Mucosa of stomach (tissue), 1 donor: Measurements from ENCODE around the gene LZIC.
"Not testable (repeated sequence)": the region's sequence is repeated elsewhere in the genome, so short reads cannot be mapped to it uniquely, and the experiment has no call there.

Experiments
- H3K27me3 ChIP-seq: one replicate; pipeline ENCODE4 v1.7.0; 2013; ENCODE audit warnings: mild to moderate bottlenecking, low read length; ENCODE audit not compliant: control insufficient read depth, insufficient read depth
- H3K36me3 ChIP-seq: one replicate; pipeline ENCODE4 v1.7.0; 2013; ENCODE audit warnings: low read length; ENCODE audit not compliant: control insufficient read depth, insufficient read depth
- H3K4me1 ChIP-seq: one replicate; pipeline ENCODE4 v1.7.0; 2013; ENCODE audit warnings: mild to moderate bottlenecking, low read length; ENCODE audit not compliant: control insufficient read depth, insufficient read depth
- H3K4me3 ChIP-seq: one replicate; pipeline ENCODE4 v1.7.0; 2013; ENCODE audit warnings: low read length
- H3K9ac ChIP-seq: one replicate; pipeline ENCODE4 v1.7.0; 2013; ENCODE audit warnings: mild to moderate bottlenecking, low read length, moderate library complexity
- H3K9me3 ChIP-seq: one replicate; pipeline ENCODE4 v1.7.0; 2013; ENCODE audit warnings: mild to moderate bottlenecking, low read length, moderate library complexity; ENCODE audit not compliant: control insufficient read depth
- donor health status: Pancreatic carcinoma.

LZIC gene

DNA sequence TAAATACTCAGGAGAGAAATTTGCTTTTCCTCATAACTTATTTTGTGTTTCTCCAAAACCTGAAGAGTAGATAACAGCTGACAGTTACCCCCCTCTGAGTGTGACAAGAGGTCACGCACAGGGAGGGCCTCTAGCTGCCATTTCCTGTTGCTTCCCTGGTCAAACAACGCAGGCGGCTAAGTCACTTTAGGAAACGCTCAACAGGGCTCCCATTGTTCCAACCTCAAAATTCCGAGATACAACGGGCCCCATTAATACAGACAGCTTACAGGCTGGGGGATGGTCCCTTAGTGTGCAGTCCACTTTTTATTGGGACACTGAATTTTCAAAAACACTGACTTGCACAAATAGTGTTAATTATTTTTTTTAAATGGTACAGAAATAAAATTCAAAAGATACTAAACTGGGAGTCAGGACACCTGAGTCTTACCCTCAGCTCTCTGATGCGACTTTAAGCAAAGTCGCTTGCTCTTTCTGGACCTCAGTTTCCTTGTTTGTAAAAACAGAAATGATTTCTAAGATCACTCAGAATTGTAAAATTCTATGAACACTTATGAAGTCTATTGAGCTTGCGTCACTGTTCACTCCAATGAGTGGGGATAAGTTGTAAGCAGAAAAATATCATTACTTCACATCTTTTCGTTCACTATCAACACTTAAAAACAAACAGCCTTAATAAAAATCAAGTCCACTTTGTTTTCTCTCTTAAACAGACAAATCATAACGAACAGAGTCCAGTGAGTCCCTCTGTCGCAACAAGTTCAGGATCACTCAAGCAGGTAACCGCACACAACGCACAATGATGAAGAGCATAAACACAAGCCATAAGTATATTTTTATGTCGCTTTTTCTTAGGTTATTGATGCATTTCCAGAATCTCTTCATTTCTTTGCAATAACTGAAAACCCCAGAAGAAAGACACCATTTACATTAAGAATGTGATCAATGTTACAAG is 13.5 kb downstream of the LZIC start:
- no peaks in the 10 kb centered on the region for H3K27me3 ChIP-seq
- H3K36me3 ChIP-seq = no peaks in the 10 kb centered on the region
- H3K9ac ChIP-seq = no peak overlapping the region
- no peaks in the 10 kb centered on the region for H3K4me1 ChIP-seq
- H3K9me3 ChIP-seq = no peaks in the 10 kb centered on the region
- H3K4me3 ChIP-seq = no peak overlapping the region

DNA sequence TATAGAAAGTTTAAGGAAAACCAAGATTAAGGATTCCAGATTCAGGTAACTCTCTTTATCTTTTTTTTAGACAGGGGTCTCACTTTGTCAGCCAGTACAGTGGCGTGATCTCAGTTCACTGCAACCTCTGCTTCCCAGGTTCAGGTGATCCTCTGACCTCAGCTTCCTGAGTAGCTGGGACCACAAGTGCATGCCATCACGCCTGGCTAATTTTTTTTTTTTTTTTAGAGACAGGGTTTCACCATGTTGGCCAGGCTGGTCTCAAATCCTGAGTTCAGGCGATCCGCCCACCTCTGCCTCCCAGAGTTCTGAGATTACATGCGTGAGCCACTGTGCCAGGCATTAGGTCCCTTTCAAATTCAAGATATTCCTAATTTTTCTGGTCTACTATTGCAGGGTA is 15.9 kb downstream of the LZIC start:
- Histone ChIP-seq H3K27me3 (no peaks in the 10 kb centered on the region), H3K36me3 (no peaks in the 10 kb centered on the region), H3K4me3 (no peak overlapping the region), H3K9ac (no peak overlapping the region), H3K4me1 (no peaks in the 10 kb centered on the region), H3K9me3 (no peaks in the 10 kb centered on the region)

DNA sequence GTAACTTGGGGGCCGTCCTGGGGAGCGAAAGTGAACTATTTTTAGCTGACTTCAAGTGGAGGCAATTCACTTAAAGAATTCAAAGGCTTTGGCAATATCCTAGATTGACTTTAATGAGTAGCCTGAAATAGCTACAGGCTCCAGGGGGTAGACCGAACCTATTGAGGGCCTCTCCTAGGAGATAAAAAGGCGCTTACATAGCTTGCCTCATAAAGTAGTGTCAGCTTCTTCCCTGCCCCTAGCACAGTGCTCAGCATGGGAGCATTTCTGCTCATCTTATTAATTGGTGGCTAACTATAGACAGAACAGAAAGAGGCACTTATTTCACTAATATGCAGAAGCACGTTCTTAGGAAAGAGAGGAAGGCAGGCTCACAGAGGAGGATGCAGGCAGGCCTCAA is 20.8 kb downstream of the LZIC start:
- H3K27me3 ChIP-seq = no peaks in the 10 kb centered on the region
- no peaks in the 10 kb centered on the region for H3K9me3 ChIP-seq
- H3K9ac ChIP-seq = no peak overlapping the region
- no peaks in the 10 kb centered on the region for H3K36me3 ChIP-seq
- no peak overlapping the region for H3K4me3 ChIP-seq
- no peaks in the 10 kb centered on the region for H3K4me1 ChIP-seq

DNA sequence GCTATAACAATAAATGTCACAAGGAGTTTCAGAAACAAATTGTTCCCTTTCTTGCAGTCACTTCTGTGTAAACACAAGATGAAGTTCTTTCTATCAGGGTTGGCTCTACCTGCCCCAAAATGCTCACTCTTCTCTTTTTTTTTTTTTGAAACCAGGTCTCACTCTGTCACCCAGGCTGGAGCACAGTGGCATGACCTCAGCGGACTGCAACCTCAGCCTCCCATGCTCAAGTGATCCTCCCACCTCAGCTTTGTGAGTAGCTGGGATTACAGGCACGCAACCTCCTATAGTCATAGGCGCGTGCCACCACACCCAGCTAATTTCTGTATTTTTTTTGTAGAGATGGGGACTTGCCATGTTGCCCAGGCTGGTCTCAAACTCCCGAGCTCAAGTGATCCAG is 22.6 kb downstream of the LZIC start:
- H3K4me1 ChIP-seq = no peaks in the 10 kb centered on the region
- no peaks in the 10 kb centered on the region for H3K9me3 ChIP-seq
- H3K27me3 ChIP-seq = no peaks in the 10 kb centered on the region
- no peak overlapping the region for H3K4me3 ChIP-seq
- no peaks in the 10 kb centered on the region for H3K36me3 ChIP-seq
- no peak overlapping the region for H3K9ac ChIP-seq

DNA sequence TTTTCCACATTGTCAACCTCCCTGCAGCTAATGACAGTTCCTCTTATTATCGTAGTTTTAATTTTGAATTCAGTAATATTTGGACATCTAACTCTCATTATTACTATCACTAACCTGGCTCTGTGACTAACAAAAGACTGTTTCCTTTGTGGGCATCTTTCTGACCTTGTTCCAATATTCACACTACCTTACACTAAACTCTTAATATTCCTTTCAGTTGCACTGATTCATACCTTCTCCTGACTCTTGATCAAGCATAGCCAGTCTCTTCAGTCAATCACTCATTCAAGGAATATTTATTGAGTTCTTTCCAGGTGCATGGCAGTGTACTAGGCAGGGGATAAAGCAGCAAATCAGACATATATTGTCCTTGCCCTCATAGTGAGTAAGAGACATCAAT is 25.3 kb downstream of the LZIC start:
- no peak overlapping the region for H3K4me3 ChIP-seq
- H3K4me1 ChIP-seq = no peaks in the 10 kb centered on the region
- H3K9ac ChIP-seq = no peak overlapping the region
- no peaks in the 10 kb centered on the region for H3K36me3 ChIP-seq
- no peaks in the 10 kb centered on the region for H3K9me3 ChIP-seq
- no peaks in the 10 kb centered on the region for H3K27me3 ChIP-seq

DNA sequence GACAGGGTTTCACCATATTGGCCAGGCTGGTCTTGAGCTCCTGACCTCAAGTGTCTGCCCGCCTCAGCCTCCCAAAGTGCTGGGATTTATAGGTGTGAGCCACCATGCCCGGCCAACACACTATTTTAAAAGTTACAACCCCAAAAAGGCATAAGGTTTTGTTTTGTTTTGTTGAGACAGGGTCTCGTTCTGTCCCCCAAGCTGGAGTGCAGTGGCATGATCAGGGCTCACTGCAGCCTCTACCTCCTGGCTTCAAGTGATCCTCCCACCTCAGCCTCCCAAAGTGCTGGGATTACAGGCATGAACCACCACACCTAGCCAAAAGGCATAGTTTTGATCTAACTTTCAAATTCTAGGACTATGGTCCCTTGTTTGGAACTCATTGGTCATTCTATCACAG is 25.7 kb downstream of the LZIC start:
- not testable (repeated sequence) for H3K4me3 ChIP-seq, H3K9ac ChIP-seq, H3K4me1 ChIP-seq, H3K36me3 ChIP-seq, H3K27me3 ChIP-seq, H3K9me3 ChIP-seq

DNA sequence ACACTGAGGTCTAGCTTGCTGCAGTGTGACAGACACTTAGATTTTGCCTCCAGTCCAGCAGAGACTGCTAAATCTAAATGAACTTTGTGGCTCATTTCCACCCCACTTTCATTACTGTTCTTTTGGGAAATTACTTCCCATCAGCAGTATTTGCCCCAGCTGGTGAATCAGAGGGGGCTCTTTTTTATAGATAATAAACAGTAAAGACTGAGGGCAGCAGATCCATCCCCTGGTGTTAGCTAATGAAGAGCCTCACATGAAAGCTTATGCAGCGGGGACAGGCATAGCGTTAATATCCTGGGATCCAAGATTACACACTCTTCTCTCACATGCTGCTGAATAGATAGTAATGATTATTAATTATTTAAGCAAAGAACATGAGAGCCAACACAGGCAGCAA is 26.7 kb downstream of the LZIC start:
- no peak overlapping the region for H3K9ac ChIP-seq
- no peaks in the 10 kb centered on the region for H3K36me3 ChIP-seq
- H3K4me3 ChIP-seq = no peak overlapping the region
- H3K4me1 ChIP-seq = peaks cover 4% of the 10 kb centered on the region
- H3K27me3 ChIP-seq = no peaks in the 10 kb centered on the region
- H3K9me3 ChIP-seq = no peaks in the 10 kb centered on the region

DNA sequence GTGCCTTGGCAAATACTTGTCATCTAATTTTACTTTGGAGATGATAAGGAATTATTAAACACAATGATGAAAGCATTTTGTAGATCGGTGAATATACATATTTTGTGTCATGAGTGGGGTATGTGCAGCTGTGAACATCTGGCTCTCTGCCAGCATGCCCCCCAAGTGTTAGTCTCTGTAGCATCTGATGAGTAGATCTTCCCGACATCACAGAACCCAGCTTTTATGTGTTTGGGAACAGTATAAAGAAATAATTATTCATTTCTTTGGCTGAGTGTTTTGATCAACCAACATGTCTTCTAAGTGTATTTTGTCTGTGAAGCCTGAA is 28.6 kb downstream of the LZIC start:
- Histone ChIP-seq H3K36me3 (no peaks in the 10 kb centered on the region), H3K4me3 (no peak overlapping the region), H3K9me3 (no peaks in the 10 kb centered on the region), H3K4me1 (peaks cover 4% of the 10 kb centered on the region), H3K9ac (no peak overlapping the region), H3K27me3 (no peaks in the 10 kb centered on the region)

DNA sequence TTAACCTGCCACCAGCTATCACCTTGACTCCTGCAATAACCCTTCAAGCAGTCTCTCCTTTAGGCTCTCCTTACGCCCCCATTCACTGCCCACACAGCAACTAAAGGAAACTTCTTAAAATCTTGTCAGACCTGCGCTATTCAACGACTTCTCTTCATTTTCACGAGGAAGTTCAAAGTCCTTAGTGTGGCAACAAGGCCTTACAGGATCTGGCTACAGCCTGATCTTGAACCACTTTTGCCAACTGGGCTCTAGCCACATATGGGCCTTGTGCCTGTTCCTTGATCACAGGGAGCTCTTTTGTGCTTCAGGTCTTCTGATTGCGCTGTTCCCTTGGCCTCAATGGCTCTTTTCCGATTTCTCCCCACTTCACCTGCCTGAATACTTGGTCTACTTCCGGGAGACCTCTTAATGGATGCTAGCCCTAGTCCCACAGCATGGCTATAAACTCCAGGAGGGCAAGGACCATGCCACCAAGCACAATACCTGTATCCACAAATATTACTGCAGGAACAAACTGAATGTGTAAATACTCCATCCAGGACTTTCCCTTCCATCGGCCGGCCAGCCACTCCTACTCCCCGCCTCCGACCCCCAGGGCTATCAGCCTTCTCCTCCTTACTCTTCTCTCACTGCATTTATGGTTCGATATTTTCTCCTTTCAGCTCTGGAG is 30.8 kb downstream of the LZIC start:
- H3K4me3 ChIP-seq = no peak overlapping the region
- H3K4me1 ChIP-seq = peaks cover 21% of the 10 kb centered on the region
- no peaks in the 10 kb centered on the region for H3K36me3 ChIP-seq
- H3K27me3 ChIP-seq = no peaks in the 10 kb centered on the region
- no peaks in the 10 kb centered on the region for H3K9me3 ChIP-seq
- no peak overlapping the region for H3K9ac ChIP-seq

DNA sequence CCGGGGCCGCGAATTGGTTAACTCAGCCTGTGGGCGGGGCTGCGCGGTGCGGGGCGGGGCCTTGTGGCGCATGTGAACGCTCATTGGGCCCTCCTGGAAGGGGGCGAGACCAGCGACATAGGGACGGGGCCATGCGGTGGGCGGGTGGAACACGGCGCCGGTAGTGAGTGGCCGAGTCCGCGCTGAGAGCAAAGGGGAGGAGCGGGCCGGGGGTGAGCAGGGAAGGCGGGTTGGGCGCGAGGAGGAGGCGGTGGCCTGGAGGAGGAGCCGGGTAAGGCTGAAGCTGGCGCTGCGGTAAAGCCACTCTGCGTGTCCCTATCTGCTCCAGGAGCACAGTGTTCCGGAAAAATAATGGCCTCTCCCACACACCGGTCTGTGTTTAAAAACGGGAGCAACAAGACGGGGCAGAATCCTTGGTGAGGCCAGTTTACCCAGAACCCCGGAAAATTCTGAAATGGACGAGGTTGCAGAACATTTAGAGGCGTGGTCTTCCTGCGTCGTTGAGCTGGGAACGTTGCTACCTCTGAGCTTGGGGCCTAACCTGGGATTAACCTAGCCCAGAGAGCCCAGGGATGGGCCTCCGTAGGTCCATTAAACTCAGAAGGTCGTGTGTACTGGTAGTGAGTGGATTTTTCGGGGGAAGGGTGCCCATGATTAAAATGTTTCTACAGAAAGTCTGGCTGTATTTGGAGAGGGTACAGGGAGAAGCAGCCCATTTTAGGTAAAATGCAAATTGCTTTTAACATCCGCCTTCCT is 32.6 kb downstream of the LZIC start:
- Histone ChIP-seq H3K9ac (peak overlapping the region; percentile 72), H3K4me1 (peaks cover 24% of the 10 kb centered on the region), H3K36me3 (no peaks in the 10 kb centered on the region), H3K27me3 (no peaks in the 10 kb centered on the region), H3K9me3 (no peaks in the 10 kb centered on the region), H3K4me3 (peak overlapping the region; percentile 29)

DNA sequence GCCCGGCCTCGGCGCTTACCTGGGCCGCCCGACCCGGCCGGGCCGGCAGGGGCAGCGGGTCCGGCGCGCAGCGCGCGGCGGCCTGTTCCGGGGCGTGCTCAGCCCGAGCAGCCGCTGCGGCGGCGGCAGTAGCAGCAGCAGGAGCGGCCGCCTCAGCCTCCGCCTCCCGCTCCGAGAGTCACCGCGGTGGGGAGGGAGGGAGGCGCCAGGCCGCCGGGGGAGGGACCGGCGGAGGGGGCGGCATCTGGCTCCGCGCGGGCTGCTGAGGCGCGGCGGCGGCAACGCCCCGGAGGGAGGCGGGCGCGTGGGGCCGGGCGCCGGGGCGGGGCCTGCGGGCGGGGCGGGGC is 33.1 kb downstream of the LZIC start, which contains the start of gene CTNNBIP1:
Gene CTNNBIP1, minus strand, starts transcription at position 194 of the 347 bp plus-strand sequence. CDS start 38,205 bp downstream, outside the sequence.
- Histone ChIP-seq H3K4me1 (peaks cover 24% of the 10 kb centered on the region), H3K4me3 (peak within 1 kb of the TSS; percentile 66), H3K9ac (peak within 1 kb of the TSS; percentile 81), H3K36me3 (no peaks in the 10 kb centered on the region), H3K9me3 (no peaks in the 10 kb centered on the region), H3K27me3 (no peaks in the 10 kb centered on the region)
